Pericardium fibroblast (primary cell): ENCODE results near the gene NINL. TPM values are rescaled to one million over a fixed set of nuclear protein-coding genes. Genes with fewer than 3 reads are reported as not detected.

Experiments used
- total RNA-seq: library from RNA; depleted of rRNA; stranded (reverse); fragments of >200 nt; gene quantifications from 2 replicates; pipeline ENCODE4 v1.2.3, GENCODE V29; 2015

NINL gene
- total RNA-seq: 6.0 and 10.2 TPM in 2 replicates

DNA sequence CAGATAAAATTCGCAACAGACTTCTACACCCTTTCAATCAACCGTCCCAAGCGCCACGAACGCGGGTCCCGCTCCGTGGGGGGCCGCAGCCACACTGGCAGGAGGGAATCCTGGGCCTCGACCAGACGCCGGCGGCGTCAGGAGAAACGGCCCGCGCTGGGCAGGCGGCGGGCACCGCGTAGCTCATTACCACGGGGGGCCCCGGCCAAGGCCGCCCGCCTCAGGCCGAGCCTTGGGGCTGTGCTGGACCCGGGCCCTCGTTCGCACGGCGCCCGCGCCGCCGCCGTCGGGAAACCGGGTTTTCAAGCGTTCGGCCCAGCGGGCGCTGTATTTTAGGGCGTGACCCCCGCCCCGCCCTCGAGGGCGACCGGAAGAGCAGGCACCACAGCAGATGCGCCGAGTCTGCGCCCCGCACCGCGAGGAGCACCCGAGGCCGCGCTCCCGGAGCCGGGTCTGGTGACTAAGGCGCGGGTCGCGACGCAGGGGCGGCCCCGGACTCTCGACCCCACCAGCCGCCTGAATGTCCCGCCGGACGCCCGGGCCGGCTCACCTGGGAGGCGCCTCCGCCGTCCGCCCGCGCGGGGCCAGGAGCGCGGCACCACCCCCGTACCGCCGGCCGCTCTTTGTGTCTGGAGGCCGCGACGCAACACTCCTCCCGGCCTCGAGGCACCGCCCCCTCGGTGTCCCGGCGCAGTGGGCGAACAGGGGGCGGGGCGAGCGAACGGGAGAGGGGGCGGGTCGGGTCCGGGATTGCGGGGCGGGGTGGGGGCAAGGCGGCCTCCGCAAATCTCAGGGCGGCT, at the start of gene NINL:
TSS of gene NINL (minus strand) at position 627 of the 800 bp plus-strand sequence. CDS start 58,944 bp downstream, outside the sequence.

DNA sequence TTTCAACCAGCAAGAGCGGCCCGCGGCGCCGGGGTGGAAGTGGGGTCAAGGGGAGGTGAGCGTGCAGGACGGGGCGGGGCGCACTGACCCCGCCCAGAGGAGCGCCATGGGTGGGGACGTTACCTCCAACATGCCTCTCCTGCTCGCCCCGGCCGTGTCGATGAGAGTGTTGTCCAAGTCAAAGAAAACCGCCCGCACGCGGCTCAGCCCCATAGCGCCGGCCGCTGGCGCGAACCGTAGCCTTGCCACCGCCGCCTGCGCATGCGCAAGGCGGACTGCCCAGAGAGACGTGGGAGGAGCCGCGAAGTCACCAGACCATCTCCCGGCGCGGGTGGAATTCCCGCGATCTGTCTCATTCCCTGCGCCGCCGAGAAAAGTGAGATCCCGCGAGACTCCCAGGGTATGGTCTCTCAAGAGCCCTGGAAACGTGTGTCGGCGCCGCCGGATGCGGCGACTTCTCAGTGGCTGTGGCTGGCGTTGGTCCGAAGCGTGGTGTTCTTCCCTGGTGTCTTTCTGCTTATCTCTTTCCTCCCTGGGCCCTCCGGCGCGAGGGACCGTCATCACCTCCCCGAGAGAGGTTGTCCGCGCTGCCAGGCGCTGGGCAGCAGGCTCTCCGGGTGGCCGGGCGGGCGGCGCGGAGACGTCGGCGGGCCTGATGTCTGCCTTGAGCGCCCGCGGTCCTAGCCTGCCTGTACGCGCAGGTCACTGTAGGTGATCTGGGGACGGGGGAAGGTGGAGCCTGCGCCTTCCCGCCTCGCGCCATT, 38.6 kb upstream of the NINL start, which contains the start of gene NANP:
TSS of gene NANP (minus strand) at position 279 of the 764 bp plus-strand sequence. CDS start at position 213, 66 bp downstream.

DNA sequence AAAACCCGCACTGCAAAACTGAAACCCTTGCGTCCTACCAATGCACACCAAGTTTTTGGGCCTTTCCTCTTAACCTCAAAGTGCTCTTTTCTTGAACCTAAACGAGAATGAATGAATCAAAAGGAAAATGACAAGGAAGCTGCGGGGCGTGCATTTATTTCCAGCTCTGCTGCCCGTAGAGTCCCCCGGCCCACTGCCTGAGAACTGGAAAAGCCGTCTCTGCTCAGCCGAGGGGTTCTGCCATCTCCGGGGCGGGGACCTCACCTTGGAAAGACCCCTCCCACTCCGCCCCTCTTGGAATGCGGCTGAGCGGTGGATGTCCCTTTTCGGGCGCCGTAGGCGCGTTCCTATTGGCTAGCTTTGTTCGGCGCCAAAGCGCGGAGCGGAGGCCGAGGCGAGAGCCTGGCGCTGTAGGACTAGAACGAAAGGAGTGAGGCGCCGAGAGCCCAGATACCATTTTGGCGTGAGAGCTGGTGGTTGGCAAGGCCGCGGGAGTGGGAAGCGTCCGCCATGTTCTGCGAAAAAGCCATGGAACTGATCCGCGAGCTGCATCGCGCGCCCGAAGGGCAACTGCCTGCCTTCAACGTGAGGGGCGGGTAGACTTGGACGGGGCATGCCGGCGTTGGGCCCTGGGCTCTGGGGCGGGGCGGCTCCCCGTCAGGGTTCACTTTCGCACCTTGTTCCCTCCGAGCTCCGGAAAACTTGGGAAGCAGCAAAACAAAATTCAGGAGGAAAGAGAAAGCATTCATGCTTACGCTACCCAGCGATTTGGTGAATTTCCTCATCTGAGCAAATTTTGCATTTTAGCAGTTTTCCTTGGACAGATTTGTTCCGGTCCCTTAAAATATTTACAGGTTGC, 177.8 kb downstream of the NINL start, which contains the start of gene GINS1:
TSS of gene GINS1 (plus strand) at position 363 of the 859 bp plus-strand sequence. CDS start at position 511, 148 bp downstream.

Other genes starting within 250 kb of the NINL start
- gene ABHD12, start 194.7 kb downstream of the NINL start, total RNA-seq: 18.2 and 40.5 TPM in 2 replicates
- gene GINS1, start 177.9 kb downstream of the NINL start, total RNA-seq: 1.4 and 2.3 TPM in 2 replicates
- 4.9 and 7.2 TPM in 2 replicates for gene NANP, start 38.5 kb upstream of the NINL start, total RNA-seq
- 6.4 and 7.7 TPM in 2 replicates for gene ZNF337, start 111.3 kb upstream of the NINL start, total RNA-seq